SU-DHL-6 (cell line): Measurements from ENCODE around the gene C3orf38.
A peak's percentile ranks its signal among the peaks of the same experiment; 100 is the strongest.

Experiments
- EZH2phosphoT487 ChIP-seq: fragments of 200-600 bp; sonication (generic), shearing (Covaris generic); conservative IDR thresholded peaks from 2 replicates; pipeline ENCODE4 v1.6.1; 2018; ENCODE audit warnings: mild to moderate bottlenecking, antibody characterized with exemption, low read length, moderate library complexity, mixed read lengths
- TF ChIP-seq, protein P1 (sequence below): fragments of 200-600 bp; sonication (generic); IDR thresholded peaks from one replicate; pipeline ENCODE4 v1.5.1; 2017; ENCODE audit warnings: antibody characterized with exemption, mild to moderate bottlenecking, low read length, moderate library complexity; ENCODE audit not compliant: insufficient read depth, poor library complexity, severe bottlenecking

DNA sequence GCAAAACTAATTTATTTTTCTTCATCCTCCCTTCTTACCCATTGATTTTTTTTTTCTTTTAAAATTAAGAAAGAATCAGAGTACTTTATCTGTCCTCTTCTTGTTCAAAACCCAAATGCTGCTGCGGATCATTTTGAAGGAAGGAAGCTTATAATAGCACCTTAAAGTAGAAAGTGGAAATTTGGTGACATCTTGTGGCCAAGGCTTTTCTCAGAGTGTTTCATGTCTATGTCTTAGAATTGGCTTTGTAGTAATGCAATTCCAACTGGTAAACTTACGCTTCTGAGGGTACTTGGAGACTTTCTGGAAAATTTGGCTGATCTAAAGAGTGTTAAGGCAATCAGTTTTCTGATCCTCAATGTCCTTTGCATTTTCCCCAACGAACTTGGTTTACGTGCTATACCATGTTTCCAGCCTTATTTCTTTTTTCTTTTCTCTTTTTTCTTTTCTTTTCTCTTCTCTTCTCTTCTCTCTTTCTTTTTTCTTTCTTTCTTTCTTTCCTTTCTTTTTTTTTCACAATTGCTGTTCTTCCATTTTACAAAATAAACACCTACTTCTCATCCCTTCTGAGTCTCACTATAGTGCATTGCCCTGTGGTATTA, 30.7 kb downstream of the C3orf38 start:
- TF ChIP-seq, protein P1, sequence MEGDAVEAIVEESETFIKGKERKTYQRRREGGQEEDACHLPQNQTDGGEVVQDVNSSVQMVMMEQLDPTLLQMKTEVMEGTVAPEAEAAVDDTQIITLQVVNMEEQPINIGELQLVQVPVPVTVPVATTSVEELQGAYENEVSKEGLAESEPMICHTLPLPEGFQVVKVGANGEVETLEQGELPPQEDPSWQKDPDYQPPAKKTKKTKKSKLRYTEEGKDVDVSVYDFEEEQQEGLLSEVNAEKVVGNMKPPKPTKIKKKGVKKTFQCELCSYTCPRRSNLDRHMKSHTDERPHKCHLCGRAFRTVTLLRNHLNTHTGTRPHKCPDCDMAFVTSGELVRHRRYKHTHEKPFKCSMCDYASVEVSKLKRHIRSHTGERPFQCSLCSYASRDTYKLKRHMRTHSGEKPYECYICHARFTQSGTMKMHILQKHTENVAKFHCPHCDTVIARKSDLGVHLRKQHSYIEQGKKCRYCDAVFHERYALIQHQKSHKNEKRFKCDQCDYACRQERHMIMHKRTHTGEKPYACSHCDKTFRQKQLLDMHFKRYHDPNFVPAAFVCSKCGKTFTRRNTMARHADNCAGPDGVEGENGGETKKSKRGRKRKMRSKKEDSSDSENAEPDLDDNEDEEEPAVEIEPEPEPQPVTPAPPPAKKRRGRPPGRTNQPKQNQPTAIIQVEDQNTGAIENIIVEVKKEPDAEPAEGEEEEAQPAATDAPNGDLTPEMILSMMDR, result peak; percentile 46
- no peak for TF ChIP-seq EZH2phosphoT487
